HG02870 (cell line): Measurements from ENCODE around the gene FGF1.

Experiments
- ATAC-seq: cut with Tn5 transposase; IDR thresholded peaks from one replicate; pipeline ENCODE4 v1.9.1; 2021; ENCODE audit warnings: mild to moderate bottlenecking, moderate library complexity; ENCODE audit not compliant: unreplicated experiment

FGF1 gene

DNA sequence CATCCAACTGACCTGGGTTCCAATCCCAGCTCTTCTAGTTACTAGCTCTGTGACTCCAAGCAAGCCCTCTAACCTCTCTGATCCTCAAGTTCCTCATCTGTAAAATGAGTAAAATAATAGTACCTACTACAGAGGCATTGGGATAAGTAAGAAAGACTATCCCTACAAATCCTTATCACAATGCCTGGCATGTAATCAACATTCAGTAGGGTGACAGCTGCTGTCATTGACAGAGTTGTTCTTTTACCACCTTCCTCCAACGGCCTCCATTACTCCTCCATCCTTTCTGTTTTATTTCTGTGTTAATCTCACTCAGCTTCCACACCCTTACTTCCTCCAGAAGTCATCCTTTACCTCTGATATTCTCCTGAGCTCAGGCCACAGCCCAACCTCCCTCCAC, 40.4 kb downstream of the FGF1 start:
- ATAC-seq = no peak

DNA sequence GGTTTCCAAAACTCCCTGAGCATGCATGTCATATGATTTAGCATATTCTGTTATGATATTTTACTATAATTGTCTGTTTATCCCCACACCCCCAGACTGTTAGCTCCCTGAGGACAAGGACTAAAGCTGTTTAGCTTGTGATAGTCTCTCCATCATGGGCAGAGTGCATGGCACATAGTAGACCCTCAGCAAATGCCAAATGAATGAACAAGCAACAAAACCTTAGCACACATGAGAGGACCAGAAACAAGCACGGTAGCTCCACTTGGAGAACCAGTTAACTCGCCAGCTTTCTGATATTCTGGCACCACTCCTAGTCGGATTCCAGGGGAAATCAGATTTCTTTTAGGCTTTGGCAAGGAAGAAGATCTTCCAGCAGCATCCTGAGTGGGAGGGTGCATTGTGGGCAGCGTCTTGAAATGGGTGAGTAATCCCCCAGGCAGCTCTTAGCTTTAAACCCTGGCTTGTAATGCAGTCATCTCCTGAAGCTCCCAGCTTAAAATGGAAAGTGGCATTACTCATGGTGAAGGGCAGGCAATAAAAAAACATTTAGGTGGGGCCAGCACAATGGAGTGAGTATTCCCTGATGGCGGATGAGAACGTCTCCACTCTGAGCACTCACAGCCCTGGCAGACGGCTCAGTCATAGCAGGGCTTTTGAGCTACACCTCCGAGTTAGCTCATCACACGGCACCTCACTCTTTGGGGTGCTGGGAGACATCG, 41.1 kb downstream of the FGF1 start:
- no peak for ATAC-seq

DNA sequence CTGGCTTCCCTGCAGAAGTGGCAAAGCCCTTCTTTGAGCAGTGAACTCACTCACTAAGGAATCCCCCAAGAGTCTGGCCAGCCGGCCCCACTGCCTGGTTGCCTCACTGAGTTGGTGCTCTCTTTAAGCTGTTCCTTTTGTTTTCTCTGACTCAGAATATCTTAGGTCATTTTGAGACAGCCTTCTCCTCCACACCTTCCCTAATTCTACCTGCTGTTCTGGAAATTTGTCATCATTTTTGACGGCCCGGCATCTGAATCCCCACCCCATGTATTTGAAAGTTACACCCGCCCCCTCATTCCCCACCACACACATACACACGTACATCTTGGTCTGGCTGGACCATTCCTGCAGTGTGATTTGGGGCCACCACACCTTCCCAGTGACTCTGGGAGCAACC, 41.8 kb downstream of the FGF1 start:
- ATAC-seq = no peak

DNA sequence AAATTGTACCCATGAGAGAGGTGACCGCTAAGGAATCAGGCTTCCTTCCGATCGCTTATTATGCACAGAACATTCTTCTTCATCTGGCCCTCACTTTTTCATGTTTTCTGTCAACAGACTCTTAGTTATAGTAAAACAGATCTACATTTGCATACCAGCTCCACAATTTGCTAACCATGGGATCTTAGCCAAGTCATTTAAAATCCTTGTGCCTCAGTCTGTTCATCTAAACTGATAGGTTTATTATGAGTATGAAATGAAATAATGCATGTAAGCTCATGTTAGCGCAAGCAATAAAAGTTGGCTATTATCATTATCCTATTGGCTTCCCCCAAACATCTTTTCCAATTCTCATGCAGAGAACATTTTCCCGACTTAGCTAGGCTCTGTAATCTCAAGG, 42.3 kb downstream of the FGF1 start:
- ATAC-seq = no peak

DNA sequence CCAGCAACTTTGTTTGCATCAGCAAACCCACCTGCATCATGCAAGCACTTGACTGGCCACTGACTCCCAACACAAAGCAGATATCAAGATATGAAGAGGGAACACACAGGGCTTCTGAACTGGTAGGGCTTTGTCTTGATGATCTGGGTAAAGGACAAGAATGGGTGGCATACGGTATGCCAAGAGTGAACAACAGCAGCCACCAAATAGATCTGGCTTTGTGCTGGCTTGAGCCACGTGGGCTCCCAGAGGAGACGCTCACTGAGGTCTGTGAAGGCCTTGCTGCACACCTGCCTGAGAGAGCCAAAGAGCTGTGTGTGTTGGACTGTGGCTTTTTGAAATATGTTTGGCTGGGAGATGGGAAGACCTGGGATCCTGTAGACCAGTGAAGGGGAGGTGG, 43.5 kb downstream of the FGF1 start:
- no peak for ATAC-seq

DNA sequence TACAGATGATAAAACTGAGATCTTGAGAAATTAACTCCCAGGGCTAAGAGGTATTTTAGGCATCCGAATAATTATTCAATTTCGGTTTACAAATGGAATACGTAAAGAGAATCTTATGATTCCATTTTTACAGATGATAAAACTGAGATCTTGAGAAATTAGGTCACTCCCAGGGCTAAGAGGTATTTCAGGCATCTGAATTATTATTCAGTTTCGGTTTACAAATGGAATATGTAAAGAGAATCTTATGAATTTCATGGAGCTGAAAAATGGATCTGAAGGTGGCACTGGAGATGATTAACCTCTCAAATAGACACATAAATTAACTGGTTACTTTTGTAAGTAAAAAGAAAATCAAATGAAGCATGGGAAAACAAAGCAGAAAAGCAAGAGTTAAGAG, 44.2 kb downstream of the FGF1 start:
- no peak for ATAC-seq

DNA sequence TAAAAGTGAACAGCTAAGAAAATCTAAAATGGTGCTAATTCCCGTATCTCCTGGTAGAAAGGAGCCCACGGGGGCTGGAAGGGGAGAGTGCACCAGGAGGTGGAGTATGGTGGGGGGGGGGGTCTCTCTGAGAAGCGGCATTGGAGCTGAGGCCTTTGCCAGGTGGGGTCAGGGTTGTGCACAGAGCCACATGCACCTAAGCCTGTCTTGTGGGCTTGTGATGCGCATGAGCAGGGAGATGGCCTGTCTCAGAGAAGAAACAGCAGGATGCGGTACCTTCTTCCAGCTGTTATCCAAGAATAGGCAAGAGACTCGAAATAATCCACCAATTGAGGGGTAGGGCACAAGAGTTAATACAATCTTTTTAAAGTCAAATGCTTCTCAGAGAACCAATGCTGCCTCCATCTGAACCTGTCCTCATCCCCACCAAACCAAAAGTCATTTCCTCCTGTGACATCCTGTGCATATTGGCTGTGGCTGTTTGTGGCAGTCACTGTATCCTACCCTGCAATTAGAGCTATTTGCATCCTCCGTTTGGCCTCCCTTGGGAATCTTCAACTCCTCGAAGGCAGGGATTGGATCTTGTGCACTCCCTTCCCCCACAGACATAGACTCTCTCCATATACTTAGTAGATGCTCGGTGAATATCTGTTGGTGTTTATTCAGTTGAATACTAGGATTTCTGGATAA, 45.4 kb downstream of the FGF1 start:
- ATAC-seq = no peak

DNA sequence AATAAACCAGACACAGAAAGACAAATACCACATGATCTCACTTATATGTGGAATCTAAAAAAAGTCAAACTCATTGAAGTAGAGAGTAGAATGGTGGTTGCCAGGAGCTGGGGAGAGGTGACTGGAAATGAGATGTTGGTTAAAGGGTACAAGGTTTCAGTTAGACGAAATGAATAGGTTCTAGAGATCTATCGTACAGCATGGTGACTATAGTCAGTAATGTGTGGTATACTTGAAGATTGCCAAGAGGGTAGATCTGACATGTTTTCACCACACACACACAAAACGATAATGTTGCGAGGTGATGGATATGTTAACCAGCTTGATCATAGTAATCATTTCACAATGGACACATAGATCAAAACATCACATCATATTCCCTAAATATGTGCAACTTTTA, 46.4 kb downstream of the FGF1 start:
- ATAC-seq = no peak

DNA sequence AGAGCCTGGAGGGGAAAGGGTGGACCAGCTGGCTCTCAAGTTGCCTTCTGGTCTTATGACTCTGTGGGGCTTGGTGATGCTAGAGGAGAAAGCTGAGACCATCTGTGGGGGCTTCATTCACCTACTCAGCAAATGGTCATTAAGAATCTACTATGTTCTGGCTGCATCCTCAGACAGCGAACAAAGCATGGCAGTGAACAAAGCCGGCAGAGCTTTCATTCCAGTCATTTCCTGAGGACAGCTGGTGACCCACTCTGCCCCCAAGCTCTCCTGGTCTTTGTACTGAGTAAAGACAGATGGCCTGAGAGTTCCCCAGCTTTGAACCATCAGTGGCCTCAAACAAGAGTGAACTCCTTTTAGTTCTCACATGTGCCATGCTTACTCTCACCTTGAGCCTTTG, 48.0 kb downstream of the FGF1 start:
- ATAC-seq = no peak

DNA sequence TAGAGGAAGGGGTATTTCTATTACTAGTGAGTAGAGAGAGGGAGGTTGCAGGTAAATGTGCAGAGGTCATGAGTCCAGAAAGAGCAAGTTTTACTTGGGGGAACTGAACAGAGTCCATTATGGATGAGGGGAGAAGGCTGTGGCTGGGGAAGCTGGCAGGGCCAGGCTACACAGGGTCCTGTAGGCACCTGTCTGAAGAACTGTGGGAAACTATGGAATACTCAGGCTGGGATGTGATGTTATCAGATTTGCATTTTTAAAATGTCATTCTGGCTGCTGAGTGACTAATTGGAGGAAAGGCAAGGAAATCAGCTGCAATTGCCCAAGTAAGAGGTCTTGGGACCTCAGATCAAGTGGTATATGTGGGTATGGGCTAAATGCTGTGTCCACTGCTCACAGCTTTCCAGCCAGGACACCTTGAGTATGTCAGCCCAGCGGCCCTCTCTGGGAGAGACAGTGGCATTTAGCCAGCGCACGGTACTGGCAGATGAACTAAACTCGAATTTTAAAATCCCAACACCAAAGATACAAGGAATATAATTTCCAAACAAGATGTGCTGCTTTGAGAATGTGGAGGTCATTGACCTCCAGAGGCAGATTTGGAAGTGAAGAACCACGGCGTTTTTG, 49.1 kb downstream of the FGF1 start:
- no peak for ATAC-seq

DNA sequence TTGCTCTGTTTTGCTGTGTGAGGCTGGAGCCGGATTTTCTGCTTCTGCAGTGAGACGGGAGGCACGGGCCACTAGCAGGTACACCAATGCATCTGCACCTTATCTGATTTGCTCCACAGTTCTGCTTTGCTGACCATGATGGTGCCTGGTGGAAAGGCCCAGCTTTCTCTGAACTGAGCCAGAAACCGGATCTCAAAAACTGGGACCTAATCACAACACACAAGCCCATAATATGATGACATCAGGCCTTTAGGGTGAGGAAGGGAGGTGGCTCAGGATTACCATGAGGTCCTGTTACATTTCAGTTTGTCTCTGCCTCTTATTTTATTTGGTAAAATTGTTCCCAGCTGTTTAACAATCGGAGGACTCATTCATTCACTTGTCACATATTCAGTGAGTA, 49.8 kb downstream of the FGF1 start:
- ATAC-seq = no peak

DNA sequence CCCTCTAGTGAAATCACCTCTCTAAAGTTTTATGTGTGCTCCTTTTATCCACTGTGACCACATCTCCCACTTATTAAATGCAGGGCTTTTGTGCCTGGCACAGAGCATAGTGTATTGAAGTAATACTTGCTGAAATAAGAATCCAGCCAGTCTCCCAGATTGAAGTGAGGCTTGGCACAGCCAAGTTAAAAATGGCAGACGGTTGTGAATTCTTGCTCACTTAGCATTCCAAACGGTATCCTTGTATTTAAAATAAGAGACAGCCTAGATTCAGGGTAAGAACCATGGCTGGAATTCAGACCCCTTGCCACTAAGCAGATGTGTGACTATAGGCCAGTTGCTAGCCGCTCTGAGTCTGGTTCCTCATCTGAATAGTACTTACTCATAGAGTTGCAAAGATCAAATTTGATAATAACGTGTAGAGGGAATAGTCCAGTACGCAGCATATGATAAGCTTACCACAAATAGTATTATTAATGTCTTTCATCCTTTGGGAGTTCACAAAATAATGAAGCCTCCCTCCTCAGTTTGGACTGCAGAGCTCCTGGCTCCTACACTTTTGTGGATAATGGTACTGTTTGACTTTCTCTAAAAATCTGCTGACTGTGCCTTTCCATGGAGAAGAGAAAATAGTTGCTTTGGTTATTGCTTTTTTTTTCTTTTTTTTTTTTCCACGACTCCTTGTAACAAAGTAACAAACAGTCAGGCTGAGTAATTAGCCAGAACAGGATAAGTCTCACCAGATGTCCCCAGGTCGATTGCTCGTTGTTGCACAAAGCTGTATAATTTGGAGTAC, 51.5 kb downstream of the FGF1 start:
- no peak for ATAC-seq

DNA sequence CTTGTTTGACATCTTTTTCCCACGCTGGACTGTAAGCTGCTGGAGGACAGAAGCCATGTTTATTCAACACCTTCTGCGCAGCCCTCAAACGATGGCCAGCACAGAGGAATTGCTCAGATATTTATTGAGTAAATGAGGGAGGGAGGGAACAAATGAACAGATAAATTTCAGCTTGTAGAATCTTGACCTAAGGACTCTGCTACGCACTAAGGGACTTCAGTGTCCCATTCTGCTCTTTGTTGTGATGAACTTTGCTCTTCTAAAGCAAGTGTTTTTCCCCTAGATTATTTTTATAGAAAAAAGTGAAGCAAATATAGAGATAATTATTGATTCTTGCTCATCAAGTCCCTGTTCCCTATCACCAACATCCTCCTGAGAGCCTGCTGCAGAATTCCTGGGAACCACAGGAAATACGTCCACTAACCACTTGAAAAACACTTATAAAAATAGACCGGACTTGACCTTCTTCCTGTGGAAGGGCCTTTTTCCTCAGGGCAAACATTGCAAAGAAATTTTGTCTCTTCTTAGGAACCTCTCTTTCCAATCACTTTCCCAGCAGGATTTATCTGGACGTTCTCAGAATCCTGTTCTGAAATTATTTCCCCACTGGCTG, 54.9 kb downstream of the FGF1 start:
- no peak for ATAC-seq

DNA sequence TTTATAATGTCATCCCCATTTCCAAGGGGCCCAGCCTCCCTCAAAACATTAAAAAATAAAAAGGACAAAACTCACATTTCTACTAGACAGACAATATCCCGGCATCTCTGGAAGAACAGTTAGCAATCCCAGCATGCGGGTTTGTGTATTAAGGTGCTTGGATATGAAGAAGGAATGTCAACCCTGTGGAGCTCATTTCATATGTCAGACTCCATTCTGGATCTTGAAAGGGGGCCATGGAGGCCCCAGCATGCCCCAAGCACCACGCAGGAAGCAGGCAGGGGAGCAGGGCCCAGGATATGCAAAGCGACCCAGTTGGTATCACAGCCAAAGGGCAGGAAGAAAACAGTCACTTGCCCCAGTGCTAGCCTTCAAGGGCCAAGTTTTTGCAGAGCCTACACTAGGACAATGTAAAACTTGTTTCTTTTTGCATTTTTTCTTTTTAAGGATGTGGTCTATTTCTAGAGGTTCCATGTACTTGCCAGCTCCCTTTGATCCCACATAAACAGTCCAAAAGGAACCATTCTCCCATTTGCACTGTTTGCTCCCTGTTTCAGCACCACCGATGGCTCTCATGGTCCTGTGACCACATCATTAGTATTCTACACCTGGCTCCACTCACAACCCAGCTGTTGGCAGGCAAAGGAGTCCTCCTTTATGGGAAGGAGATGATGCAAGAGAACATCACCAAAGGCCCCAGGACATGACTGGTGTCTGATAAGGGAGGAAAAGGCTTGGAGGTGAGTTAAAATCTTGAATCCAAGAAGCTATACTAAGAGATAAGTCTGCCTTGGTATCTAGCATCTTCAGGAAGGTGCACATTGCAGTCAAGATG, 58.3 kb downstream of the FGF1 start:
- ATAC-seq = no peak

DNA sequence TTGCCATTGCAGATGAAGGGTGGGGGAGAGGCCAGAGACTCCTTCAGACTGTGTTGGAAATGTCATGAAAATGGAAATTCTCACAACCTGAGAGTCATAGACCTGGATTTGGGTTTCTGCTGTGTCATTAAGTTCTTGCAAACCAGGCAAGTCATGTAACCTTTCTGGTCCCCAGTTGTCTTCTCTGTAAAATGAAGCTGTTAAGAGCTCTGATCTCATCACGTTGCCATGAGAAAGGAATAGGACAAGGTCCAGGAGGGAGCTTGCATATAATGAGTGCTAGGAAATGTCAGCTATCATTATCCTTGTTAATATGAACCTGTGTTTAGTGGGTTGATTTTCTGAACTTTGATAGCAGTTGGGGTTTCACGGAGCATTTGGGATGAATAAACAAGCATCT, 59.1 kb downstream of the FGF1 start:
- ATAC-seq = no peak

DNA sequence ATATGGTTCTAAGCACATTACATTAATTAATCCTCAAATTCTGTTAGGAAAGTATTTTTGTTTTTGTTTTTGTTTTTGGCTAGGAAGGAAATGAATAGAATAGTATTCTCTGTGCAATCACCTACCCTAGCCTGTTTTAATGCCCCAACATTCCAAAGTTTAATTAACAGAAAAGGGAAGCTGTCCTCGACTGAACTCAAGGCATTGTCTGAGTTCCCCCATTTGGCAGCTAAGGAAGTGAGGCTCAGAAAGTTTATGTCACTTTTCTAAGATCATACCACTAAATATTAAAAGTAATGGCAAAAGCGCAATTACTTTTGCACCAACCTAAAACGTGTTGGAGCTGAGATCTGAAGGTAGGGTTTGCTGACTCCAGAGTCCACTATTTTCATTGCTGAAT, 59.8 kb downstream of the FGF1 start:
- no peak for ATAC-seq

DNA sequence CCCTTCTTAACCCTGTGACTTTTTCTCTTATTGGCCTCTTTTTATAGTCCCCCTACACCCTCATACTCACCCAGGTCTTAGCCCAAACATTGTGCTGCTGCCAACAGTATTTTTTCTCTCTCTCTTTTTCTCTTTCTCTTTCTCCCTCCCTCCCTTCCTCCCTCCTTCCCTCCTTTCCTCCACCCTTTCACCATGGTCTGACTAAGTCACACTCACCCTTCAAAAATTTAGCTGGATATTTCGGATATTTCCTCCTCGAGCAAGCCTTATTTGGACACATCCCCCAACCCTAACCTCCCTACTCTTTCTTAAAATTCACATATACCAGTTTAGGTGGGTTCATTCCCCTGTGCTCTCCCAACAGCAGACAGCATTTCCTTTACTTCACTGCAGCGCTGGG, 64.7 kb downstream of the FGF1 start:
- ATAC-seq = no peak

DNA sequence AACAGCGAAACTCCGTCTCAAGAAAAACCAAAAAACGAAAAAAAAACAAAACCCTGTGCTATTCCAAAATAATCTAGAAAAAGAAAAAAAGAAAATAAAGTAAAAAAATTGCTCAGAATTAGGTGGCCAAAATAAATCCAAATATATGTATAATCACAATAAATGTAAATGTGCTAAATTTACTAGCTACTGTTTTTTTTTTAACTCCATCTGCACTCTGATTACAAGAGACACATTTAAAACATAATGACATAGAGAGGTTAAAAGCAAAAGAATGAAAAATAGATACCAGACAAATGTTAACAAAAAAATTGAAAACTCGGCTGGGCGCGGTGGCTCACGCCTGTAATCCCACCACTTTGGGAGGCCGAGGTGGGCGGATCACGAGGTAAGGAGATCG, 66.1 kb downstream of the FGF1 start:
- ATAC-seq = no peak

DNA sequence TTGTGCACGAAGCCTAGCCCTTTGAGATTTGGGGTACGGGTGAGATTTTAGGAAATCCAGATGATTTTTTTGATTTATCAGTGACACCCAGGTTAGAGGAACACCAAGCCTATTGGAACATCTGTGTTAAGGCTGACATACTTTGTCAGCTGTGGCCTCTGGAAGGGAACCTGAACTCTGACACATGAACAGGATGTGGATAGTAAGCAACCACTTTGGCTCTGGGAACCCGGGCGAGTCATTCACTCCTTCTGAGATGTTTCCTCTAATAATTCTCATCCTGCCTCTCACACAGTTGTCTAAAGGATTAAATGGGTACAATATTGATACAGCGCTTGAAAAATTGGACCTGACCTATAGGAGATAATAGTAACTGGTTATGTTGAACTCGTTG, 67.8 kb downstream of the FGF1 start:
- ATAC-seq = no peak

DNA sequence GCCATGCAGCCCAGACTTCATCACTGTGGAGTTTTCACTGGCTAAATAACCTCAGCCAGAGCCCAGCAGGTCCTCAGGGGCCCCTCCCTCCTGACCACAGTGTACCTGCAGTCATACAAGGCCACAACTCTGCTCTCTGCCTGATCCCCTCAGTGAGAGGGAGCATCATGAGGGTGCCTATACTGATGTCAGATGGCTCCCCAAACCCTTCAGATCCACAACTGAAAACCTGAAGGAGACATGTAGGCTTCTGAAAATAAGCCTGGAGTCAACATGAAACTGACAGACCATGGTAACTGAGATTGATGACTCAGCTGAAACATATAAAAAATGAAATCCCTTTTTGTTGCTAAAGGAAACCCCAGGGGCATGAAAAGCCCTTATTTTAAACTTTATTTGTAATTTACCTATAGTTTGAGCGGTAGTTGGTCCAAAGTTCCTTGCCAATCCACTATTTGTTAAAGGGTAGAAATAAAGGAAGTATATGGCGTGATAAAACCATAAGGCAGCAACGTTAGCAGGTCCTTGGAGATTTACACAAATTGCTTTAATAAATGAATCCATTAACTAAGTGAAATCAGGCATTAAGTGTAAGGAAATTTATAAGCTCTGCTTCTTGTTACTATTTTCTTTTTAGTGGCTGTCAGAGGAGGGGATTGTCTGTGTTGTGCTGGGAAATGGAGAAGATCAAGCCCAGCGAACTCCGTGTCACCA, 68.3 kb downstream of the FGF1 start:
- ATAC-seq = no peak
